NCI-H82 treated with DMSO at 0.1 percent for 48 hours (cell line): ENCODE data around the gene WDPCP.
"Not testable (repeated sequence)": the region's sequence is repeated elsewhere in the genome, so short reads cannot be mapped to it uniquely, and the experiment has no call there.

ENCODE experiments used
- DNase-seq: peaks from one replicate; lab custom pipeline; 2025; ENCODE audit not compliant: unreplicated experiment; lab: John Stamatoyannopoulos, UW

WDPCP gene

DNA sequence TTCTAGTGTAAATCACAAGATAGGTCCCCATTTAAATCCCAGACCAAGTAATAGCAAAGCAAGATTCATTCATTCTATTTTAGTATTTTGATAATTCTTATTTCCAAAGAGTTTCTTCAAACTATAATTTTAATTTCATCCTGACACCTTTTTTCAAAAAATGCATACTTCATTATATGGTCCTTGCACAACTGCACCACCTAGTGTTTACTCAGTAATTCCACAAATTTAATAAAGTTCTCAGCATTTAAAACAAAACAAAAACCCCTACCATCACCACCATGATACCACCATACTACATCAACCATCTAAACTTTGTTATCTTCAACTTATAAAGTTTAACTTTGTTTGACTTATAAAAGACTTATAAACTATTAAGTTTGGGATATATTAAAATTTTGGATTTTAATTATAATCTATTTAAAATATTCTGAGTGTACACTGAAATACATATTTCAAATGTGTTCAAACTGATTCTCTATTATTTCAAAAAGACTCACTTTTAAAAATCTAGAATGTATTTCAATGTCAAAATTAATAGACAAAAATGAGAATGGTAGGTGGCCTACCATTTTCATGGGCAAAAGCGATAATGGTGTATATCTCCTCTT, 44.2 kb downstream of the WDPCP start:
- DNase-seq, result peak; percentile 9

DNA sequence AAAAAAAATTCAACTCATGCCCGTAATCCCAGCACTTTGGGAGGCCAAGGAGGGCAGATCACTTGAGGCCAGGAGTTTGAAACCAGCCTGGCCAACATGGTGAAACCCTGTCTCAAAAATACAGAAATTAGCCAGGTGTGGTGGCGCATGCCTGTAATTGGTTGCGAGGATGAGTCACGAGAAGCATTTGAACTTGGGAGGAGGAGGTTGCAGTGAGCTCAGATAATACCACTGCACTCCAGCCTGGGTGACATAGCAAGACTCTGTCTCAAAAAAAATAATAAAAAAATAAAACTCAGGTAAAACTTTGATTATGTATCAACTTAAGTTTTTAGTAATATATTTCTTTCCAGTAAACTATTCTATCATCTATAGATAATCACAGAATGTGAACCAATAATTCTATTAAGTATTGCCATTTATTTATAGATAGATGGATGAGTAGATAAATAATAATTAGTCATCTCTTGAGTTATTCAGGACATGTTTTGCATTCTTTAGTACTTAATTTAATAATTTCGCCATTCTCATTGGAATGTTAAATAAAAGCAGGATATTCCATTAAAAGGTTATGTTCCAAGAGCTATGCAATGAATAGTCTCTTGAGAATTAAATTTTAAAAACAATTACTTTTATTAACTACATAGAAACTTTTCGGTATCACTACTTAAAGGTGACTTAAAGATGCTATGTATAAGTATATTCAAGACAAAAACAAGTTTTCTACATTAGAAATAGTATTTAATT, 48.7 kb downstream of the WDPCP start:
- DNase-seq, result no peak

DNA sequence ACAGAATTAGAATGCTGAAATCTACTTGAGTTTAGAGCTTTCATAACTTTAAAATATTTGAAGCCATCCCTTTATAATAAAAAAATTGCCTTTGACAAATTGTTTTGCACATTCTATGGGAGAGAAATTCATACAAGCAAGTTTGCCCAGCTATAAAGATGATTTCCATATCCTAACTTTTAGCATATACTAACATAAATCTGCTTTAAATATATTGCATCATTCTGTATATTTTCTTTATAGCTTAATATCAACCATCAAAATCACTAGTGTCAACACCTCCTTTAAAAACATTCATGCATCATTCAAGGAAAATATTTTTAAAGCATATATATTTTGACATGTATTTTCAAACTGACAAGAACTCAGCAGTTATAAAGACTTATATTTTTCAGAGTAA, 49.9 kb downstream of the WDPCP start:
- DNase-seq, result no peak

DNA sequence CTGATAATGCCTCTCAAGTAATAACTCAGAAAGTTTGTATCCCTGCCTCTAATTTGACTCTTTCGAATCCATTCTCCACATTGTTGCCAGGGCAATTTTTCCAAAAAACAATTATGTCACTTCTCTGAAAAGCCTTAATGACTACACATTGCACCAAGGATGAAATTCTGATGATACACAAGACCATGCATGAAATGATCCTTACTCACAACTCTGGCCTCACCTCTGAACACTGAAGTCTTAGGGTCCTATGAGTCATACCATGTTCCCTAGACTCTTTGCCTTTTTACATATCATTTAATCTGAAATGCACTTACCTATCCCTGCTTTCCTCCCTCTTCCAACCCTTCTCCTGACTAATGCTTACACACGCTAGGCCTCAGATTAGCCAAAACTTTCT, 51.0 kb downstream of the WDPCP start:
- no peak for DNase-seq

DNA sequence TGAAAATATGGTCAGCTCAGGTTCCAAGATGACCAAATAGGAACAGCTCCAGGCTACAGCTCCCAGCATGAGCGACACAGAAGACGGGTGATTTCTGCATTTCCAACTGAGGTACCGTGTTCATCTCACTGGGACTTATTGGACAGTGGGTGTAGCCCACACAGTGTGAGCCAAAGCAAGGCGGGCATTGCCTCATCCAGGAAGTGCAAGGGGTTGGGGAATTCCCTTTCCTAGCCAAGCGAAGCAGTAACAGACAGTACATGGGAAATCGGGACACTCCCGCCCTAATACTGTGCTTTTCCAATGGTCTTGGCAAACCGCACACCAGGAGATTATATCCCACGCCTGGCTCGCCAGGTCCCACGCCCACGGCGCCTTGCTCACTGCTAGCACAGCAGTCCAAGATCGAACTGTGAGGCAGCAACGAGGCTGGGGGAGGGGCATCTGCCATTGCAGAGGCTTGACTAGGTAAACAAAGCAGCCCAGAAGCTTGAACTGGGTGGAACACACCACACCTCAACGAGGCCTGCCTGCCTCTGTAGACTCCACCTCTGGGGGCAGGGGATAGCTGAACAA, 57.5 kb downstream of the WDPCP start:
- DNase-seq, result no peak

DNA sequence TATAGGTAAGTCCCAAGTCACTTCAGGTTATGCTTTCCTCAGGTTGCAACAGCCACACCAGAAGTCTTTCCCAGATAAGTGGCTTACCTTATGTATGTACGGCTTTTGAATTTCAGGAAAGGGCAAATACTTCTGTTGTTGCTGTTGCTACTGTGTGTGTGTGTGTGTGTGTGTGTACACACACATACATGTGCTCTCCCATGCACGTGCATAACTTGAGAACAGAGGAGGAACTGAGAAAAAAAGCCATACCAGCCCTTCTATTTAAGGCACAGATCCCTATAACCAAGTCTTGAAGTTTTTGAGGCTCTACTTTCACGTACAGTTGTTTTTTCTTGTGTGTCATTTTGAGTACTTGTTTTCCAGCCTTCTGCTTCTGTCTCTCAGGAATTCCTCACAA, 62.4 kb downstream of the WDPCP start:
- no peak for DNase-seq

DNA sequence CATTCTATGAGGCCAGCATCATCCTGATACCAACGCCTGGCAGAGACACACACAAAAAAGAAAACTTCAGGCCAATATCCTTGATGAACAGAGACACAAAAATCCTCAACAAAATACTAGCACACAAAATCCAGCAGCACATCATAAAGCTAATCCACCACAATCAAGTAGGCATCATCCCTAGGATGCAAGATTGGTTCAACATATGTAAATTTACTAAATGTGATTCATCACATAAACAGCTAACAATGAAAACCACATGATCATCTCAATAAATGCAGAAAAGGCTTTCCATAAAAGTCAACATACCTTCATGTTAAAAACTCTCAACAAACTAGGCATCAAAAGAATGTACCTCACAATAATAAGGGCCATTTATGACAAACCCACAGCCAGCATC, 65.3 kb downstream of the WDPCP start:
- no peak for DNase-seq

DNA sequence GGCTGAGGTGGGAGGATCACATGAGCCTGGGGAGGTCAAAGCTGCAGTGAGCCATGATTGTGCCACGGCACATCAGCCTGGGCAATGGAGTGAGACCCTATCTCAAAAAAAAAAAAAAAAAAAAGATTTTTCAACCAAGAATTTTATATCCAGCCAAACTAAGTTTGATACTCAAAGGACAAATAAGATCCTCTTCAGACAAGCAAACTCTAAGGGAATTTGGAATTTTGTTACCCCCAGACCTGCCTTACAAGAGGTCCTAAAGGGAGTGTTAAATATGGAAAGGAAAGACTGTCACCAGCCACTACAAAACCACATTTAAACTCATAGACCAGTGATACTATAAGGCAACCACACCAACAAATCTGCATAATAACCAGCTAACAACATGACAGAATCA, 67.5 kb downstream of the WDPCP start:
- DNase-seq, result no peak

DNA sequence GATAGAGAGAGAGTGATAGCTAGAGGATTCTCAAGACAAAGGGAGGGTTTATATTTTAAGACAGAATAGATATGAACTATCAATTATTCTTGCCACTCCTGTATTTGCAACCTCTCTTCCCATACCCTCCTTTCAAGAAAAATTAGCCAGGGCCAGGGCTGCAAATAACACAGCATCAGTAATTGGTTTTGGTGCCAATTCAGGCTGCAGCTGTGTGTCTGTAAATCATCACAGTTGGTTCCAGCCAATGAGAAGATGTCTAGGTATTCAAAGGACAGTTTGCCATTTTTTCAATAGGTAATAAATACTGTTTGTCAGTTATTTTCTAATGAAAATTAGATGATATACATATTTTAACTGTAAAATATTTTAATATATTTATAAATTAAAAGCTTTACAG, 73.5 kb downstream of the WDPCP start:
- no peak for DNase-seq

DNA sequence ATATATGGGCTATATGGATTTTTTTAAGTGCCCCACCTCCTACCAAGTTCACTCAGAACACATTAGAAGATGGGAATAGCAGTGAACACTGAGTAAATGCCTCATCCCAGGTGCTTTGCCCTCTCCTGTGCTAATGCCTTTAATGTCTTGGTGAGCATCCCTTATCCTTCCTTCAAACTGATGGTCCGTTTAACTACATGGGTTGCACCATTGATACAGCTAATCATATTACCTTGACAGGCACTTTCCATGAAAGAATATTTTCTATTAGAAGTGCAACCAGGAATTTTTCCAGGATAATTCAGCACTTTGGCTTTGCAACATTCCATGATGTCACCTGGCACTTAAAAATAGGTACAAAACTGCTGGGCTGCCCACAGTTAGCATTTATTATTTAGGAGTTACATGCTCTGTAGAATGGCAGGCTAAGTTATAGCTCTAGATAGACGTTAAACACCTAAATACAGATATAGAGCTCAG, 74.0 kb downstream of the WDPCP start:
- no peak for DNase-seq

DNA sequence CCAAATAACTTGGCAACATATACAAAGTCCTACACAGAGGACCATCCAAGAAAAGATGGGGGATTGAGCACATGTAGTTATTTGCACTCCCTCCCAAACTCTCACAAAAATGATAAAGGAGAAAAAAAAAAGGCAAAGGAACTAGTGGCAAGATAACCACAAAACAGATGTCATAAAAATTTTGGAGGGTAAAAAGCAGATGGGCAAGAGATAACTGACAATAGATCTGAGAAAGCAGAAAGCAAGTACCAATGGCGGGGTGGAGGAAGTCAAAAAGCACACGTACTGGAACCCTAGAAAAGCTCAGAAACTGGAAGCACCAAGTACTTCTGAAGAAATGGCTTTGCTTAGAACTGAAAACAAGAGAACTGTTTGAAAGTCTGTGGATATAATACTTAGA, 82.0 kb downstream of the WDPCP start:
- no peak for DNase-seq

DNA sequence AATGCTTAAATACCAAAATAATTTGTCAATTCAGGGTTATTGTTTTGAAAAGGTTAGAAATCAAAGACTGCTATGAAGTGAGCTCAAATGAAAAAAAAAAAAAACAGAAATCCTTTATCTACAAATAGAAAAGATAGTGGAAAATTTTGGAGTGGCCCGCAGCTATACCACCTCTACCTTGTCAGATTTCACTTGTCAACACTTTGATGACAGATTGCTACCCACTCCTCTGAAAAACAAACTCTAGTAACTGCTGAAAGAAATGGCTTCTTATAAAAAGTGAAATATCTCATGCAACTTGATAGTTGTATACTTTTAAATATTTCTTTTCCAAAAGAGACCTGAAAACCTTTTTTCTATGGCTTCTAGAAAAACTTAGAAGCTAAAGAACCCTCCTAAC, 84.5 kb downstream of the WDPCP start:
- DNase-seq, result no peak

DNA sequence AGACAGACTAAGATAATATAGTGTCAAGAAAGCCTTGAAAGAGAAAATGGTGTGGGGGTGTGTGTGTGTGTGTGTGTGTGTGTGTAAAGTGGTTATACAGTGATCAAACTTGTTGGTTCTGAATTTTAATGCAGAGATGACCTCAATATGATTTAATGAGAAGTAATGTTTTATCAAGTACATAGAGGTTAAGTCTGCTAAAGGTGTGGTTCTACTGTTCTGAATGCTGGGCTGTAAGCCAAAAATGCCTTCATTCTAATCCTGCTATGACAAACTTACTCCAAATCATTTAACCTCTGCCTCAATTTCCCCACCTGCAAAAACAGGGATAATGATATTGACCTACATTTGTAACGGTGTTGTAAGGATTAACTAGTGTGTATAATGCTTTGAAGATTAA, 87.9 kb downstream of the WDPCP start:
- DNase-seq, result no peak

DNA sequence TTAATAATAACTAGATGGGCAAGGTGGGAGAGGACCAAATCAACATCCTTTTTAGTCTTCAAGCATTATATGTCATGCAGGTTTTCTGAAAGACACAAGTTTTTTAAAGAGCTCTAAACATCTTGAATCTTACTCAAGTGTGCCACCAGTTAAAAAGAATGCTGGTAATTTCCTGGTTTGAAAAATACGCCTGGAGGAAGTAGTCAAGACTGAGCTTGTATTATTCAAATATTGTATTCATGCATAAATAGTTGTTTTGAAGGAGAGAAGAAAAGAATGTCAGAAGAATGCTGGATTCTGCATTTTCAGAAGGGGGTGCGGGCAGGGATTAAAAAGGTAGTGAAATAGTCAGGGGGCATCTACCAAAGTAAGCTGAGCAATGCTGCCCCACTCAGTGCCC, 90.7 kb downstream of the WDPCP start:
- DNase-seq, result no peak

DNA sequence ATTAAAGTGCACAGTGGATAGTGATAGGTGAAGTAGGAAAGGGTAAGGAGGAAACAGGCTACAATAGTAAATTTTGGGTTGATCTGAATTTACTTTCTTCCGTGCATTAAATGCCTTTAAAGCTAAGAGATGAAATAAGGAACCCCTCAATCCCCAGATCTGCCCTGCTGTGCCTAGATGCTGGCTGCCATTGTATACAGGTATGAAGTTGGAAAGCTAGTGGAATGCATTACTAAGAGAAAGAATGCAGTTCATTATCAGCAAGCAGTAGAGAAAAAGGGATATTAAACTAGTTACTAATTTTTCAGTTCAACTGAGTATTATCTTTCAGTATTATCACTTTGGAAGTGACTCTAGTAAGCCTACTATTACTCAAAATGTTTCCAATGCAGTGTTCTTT, 93.3 kb downstream of the WDPCP start:
- DNase-seq, result no peak

DNA sequence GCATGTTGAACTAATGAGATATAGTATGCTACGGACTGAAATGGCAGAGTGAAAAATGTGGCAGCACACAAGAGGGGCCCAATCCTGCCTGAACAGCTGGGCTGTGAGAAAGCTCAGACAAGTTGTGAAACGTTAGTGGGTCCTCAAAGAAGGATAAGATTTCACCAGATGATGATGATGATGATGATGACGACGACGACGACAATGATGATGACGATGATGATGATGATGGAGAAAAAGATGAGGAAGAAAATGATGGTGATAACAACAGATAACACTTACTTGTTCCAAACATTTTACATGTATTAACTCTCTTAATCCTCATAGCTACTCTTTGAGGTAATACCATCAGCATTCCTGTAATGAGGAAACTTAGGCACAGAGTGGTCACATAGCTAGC, 94.2 kb downstream of the WDPCP start:
- DNase-seq, result no peak

DNA sequence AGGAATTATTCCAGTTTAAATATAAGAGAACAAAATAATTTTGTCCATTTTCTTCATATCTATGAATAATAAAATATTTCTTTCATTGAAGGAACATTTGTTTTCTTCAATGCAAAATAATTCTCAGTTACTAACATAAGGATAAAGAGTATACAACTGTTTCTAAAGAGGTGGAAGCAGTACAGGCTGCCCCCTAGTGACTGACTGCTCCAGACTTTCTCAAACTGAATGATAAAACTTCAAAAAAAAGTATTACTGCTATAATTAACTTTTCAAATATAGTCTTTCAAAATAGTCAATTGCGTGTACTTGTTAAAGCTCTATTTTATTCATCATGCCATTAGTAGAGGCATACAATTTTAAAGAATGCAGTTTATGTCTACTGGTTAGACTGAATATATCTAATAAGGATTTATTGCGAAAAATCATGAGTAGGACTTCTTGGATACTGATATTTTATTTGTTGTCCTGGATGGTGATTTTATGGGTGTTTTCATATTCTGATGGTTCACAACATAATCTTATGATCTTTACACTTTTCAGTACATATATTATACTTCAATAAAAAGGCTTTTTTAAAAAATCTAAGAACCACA, 100.1 kb downstream of the WDPCP start:
- DNase-seq, result no peak

DNA sequence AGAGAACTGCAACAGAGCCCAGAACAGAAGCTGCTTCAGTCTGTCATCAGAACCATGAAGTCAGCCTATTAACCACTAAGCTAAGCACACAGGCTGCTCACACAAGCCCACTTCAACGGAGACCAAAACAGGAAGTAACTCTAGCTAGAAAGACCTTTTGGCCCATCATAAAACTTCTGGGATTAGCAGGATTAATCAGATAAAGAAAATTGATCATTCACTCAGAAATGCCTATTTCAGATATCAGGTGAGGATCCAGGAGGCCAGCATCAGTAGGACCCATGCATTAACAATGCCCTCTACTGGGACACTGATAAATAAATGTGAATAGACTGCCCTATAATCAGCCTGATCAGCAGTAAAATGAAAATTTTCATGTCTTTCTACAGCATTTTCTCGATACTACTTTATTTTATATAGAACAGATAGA, 101.4 kb downstream of the WDPCP start:
- DNase-seq, result peak; percentile 12

DNA sequence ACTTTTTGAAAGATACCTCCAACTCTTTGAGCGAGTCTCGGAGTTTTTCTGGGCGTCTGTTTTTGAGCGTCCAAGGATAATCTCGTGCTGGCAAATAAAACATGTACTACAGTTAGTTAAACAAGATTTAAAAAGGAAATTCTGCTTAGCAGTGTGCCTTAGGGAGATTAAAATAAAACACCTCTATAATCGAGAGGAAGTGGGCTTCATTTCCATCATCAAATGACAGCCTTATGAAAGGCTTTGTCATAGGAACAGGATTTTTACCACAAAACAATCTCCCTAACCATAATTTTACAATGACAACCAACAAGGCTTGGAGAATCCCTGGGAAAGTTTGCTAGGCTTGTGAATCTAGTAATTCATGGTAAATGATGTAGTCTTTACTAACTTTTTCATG, 103.4 kb downstream of the WDPCP start:
- no peak for DNase-seq

DNA sequence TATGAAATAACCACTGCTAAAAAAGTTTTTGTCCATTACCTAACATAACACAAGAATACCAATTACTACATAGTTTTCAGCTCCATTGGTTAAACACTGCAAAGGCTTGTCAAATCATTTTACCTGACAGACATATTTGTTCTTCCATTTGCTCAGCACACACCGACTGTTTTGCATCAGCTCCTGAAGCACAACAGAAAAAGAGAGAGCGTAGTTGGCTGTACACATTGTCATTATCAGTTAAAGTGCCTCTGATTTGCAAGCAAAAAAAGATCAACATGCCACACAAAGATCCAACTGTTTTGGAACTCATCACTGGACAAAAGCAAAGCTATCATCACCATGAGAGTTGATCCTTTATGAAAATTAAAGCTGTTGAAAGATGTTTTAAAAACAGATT, 103.8 kb downstream of the WDPCP start:
- DNase-seq, result no peak

DNA sequence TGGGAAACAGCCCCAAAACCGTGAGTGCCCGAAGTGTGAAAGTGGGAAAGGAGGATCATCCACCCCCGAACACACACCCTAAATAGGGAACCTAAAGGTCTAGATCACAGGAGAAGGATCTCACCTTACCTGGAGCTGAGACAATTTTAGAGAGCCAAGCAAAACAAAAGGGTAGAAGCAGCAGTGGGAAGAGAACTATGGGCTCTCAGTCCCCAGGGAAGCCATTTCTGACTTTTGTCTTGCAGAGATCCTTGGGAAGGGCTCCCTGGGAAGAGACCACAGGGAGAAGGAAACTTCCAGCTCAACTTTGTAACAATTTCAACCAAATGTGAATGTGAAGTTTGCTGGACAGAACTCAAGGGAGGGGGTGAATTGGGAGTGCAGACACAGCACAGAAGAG, 110.6 kb downstream of the WDPCP start:
- DNase-seq, result no peak

DNA sequence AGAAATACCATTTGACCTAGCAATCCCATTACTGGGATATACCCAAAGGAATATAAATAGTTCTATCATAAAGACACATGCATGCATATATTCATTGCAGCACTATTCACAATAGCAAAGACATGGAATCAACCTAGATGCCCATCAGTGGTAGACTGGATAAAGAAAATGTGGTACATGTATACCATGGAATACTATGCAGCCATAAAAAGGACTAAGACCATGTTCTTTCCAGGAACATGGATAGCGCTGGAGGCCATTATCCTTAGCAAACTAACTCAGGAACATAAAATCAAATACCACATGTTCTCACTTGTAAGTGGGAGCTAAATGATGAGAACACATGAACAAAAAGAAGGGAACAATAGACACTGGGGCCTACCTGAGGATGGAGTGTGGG, 119.0 kb downstream of the WDPCP start:
- not testable (repeated sequence) for DNase-seq
